Lung microvascular endothelial cell (primary cell): ENCODE data around the gene TP53BP2. TPM values are rescaled to one million over a fixed set of nuclear protein-coding genes. Genes with fewer than 3 reads are reported as not detected.
"Not testable (repeated sequence)": the region's sequence is repeated elsewhere in the genome, so short reads cannot be mapped to it uniquely, and the experiment has no call there.

ENCODE experiments used
- DNase-seq, 2 donors: peaks; one replicate each; pipeline versions ENCODE4 v3.0.0 to v3.0.0-alpha.2; 2010; ENCODE audit warnings: low read depth in 2 of 2
- total RNA-seq: library from RNA; depleted of rRNA; stranded (reverse); fragments of >200 nt; gene quantifications from 2 replicates; pipeline ENCODE4 v1.2.1, GENCODE V29; 2014

TP53BP2 gene
- total RNA-seq, 1 donor from 2014 or later: 21.8 TPM

DNA sequence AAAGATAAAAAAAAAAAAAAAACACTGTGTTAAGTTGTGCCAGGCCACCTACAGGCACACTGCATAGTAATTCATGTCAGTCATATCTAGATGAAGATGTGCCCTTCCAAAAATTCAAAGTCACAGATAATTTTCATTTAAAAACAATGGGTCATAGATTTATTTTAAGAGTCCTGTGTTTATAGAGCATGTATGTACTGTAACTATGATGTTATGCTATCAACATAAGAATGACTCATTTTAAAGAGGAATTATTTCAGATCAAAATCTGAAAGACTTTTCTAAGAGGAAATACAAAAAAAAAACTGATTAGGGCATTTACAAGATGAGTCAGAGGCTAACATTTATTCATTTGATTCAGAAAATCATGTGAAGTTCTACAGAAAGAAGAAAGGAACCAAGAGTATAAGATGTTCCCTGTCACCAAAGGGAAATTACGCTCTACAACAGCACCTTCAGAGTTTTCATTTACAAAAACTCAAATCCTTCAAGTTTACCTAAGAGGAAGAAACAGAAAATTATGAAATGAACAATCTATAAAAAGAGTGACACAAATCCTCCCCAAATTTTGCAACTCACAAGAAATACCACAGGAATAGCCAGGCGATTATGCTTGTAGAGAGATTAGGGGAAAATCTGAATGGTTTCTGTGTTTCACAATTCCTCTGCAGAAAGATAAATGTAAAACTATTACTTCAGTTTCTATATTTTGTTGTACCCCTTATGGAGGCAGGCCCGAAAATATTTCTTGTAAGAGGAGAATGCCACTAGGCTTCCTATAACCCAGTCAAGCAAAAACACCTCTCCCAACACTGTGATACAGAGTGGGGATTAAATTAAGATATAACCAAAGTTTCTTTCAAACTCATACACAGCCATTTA, 13.8 kb downstream of the TP53BP2 start:
- DNase-seq: peak; percentile 47 to 84

DNA sequence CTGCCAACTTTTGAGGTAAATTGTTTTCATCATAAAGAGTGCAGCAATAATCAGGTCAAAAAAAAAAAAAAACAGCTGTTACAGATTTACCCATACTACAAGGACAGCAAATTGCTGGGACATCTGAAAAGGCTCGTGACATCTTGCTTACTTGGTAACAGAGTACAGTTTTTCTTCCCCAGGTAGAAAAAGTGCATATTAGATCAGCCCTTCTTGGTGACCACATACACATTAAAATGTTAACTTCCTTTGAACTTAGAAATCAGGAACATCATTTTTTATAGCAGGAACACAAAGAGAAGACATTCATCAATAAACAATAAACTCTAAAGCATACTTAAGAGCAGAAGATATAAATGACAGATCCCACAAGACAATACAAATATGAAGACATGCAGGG, 16.1 kb downstream of the TP53BP2 start:
- no peak for DNase-seq

DNA sequence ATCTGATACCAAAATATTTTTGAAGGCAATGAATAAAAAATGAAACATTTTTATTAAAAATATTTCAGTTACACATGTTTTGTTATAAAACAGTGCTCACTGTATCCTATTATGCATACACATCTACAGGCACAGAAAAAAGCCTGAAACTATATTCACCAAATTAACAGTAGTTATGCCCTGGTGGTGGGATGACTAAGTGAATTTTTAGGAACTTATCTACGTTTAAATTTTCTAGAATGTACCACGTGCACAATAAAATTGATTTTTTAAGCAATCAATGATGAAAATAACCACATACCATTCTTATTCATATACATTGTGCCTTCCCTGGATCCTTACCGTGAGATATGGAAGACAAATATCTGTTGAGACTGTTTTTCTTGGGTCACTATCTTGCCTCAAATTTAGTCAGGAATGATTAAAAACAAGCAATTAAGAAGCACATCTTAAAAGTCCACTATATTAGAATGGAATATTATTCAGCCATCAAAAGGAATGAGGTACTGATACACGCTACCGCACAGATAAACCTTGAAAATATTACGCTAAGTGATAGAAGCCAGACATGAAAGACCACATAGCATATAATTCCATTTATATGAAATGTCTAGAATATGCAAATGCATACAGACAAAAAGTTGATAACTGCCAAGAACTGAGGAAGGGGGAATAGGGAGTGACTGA, 17.4 kb downstream of the TP53BP2 start:
- DNase-seq: no peak

DNA sequence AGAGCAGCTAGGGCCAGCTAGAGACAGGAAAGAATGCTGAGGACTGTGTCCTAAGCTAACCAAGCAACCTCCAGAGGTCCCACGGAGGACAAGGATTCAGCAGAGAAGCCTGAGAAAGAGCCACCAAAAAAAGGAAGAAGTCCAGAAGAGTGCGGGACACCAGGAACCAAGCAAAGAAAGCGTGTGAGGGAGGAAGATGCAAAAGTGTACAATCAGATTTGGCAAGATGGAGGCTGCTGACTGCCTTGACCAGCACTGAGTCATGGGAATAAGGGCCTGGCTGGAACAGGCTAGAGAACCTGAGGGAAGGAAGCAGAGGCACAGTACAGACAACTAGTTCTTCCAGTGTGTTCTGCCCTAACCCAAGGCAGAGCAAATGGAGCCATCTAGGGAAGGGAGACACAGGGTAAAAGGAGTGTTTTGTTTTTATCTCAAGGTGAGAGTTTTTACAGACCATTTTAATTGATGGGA, 18.5 kb downstream of the TP53BP2 start:
- DNase-seq: peak in 1 of 2 donors; percentile 53

DNA sequence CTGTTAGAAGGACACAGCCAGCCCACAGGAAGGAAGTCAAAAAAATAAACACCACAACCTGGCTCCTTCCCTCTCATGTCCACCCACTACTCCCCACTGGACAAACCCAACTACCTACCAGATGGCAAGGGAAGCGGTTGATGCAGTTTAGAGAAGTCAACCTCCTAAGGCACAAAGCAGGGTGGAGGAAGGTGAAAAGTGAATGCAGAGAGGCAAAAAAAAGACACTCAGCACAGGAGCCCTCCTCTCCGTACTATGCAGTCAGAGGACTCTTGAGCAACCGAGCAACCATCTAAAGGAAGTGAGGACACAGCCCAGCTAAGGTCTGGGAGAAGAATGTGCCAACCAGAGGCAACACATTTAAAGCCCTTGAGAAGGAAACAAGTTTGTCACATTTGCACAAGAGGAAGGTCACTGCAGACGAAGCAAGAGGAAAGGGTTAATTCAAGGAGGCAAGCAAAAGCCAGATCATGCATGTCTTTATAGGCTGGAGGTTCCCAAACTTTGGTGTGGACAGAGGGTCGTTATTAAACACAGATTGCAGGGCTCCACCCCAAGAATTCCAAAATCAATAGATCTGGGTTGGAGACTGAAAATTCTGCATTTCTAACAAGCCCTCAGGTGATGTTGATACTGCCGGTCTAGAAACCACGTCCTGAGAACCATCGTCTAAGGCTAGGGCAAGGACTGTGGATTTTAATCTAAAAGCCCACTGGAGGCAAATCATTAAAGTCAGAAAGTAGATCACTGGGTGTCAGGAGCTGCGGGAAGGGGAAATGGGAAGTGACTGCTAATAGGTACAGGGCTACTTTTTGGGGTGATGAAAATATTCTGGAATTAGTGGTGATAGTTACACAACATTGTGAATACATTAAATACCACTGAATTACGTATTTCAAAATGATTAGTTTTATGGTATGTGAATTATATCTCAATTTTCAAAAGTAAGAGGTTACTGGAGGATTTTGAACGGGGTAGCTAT, 19.7 kb downstream of the TP53BP2 start:
- DNase-seq: no peak

DNA sequence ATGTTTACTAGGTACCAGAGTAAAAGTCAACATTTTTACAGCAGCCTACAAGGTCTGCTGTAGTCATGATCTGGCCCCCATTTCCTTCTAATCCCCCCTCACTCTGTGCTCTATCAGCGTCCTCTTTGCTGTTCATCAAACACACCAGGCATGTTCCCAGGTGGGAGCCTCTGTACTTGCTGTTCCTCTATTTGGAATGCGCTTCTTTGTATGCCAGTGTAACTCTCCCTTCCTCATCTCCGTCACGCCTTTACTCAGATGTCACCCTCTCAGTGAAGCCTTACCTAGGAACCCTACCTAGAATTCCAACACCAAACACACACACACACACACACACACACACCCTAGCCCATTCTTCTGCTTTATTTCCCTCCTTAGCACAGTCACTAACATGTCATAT, 21.0 kb downstream of the TP53BP2 start:
- DNase-seq: no peak

DNA sequence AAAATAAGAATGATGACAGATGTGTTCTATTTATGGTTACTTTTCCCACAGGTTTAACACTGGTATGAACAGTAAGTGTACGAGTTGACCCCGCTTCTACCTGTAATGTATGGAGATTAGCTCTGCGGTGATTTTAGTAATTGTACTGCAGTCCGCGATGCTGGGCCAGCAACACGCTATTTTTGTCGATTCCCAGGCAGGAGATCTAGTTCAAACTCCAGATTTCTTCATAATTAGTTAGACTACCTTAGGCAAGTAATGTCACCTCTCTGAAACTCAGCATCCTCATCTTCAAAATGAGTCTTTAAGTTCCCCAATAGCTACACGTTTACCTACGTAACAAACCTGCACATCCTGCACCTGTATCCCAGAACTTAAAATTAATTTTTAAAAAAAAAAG, 21.5 kb downstream of the TP53BP2 start:
- no peak for DNase-seq

DNA sequence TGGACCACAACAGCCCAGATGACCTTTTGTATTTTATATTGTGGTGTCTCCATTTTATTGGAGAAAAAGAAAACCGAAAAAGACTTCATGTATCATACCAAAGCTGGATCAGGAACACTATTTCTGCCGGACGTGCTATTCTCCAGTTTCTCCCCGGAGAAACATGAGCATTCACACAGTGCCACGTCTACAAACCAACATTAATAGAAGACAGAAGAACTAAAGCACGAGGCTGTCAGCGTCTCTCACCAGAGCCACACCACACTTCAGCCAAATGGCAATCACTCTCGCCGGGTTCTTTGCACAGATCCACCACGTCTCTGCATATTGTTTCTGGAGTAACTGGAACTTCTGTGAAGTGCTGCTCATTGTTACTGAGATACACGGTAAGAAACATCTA, 24.8 kb downstream of the TP53BP2 start:
- DNase-seq: no peak

DNA sequence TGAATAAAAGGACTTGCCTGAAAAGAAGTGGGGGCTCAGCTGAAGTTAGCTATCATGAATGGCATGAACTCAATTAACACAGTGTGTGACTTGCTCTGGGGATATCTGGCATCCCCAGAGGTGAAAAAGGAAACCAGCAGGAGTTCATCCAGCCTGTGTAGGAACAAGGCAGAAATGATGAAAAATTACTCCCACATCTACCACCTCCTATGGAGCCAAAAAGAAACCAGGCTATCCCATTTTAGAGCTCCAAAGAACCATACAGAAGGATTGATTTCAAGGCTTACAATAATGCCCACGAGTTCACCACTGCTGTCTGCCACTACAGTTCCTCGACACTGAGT, 25.3 kb downstream of the TP53BP2 start:
- DNase-seq: no peak

DNA sequence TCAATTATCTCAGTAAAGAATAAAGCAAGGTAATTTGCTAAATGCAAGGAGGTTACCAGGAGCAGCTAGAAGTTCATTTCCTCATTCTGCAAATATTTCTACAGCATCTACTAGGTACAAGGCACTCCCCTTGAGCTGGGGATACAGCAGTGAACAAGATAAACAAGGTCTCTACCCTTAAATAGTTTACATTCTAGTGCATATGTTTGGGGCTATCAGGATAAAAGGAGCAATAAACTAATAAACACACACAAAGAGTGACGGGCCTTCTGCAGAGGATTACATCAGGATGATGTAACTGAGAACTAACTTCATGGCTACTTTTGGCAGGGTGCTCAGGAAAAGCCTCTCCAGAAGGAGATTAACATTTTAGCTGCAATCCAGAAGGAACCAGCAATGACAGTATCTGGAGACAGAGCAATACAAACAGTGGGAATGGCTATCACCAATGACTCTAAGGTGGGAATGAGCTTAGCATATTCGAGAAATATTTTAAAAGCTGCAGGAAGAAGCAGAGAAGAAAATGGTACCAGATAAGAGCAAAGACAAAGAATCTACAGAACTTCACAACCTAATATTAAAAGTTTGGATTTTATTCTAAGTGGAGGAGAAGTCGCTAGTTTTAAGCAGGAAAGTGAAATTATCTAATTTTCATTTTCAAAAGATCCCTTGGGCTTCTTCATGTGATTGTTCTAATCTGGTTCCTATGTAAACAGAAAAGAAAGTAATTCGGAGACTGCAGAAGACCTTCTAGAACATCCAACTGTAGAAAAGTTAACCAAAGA, 25.8 kb downstream of the TP53BP2 start:
- peak in 1 of 2 donors; percentile 39 for DNase-seq

DNA sequence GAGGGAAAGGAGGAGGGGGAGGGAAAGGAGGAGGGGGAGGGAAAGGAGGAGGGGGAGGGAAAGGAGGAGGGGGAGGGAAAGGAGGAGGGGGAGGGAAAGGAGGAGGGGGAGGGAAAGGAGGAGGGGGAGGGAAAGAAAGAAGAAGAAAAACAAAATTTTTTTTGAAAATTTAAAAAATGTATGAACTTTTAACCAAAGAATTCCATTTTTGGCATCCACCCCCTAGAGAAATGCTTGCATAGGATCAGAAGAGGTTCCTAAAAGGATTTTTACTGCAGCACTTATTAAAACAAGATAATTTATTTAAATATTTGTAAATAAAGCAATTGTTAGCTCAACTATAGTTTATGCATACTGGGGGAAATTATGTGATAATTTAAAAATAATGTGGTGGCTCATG, 28.5 kb downstream of the TP53BP2 start:
- not testable (repeated sequence) for DNase-seq

DNA sequence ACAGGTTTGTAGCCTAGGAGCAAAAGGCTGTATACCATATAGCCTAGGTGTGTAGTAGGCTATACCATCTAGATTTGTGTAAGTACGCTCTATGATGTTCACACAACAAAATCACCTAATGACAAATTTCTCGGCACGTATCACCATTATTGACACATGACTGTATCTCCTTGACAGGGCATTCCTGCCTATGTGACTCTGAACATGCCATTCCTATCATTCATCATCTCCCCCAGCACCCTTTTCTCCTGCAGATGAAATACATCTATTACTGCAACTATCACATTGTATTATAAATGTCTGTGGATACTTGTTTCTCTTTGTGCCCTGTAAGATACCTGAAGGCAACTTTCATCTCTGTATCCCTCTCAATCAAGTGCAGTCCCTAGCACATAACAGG, 29.9 kb downstream of the TP53BP2 start:
- DNase-seq: peak in 1 of 2 donors; percentile 38

DNA sequence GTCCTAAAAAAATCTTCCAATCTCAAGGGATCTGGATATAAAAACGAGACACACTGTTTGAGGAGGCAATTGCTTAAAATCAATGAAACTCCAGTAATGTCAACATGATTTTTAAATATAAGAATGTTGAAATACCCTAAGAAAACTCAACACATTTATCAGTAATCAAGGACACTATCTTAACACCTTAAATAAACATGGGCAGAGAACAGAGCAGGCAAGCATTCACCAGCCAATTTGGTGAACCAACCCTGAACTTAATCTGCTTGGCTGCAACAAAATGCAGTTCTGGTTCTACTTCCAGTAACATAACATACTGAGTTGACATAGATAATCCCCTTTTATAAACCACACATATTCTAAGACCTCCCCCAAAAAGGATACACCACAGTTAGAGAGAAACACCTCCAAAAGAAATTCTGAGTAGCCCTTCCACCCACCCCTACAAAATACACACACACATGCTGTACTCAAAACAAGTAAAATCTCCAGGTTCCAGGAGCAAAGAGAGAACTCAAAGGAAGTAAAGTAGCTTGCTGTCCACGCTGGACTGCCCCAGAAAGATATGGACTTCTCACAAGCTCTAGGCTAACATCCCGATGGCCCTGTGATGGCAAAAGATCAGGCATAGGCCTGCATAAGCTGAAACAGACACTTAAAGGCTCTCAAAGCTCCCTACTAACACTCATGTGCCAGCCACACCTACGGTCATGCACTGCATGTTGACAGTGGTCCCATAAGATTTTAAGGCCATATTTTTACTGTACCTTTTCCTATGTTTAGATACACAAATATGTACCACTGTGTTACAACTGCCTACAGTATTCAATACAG, 30.5 kb downstream of the TP53BP2 start:
- no peak for DNase-seq

DNA sequence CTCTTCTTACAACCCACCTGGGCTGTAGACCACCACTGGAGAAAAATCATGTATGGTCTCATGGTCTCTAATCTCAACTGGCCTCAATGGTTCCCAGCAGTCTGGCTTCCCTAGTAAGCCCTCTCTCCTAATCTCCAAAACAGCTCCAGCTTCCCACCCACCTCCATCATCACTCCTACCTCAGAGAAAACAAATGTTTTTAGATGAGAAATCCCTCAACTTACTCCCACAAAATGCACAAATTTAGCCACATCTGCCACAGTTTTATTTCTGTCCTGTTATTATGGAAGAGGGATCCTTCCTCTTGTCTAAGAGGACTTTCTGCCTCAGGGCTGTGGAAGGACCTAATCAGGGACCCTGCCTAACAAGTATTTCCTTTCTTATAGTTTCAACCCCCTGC, 32.1 kb downstream of the TP53BP2 start:
- DNase-seq: no peak

DNA sequence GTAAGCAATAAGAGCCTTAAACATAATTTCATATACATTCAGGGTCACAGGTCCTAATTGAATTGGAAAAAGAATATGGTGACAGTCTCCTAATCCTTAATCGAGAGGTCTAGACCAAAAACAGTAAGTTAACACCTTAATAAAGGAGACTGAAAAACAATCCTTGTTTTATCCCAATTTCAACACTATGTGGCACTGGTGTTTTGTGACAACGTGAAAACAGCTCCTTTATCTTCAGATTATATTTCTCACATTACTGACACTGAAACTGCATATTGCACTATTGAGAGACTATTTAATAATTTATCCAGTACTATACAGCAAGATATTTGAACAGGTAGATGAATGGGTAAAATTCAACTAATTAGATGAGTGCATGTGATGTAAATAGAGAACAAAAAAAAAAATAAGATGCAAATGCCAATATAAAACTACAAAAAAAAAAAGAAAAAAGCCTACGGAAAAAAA, 34.1 kb downstream of the TP53BP2 start:
- DNase-seq: peak; percentile 58 to 69

DNA sequence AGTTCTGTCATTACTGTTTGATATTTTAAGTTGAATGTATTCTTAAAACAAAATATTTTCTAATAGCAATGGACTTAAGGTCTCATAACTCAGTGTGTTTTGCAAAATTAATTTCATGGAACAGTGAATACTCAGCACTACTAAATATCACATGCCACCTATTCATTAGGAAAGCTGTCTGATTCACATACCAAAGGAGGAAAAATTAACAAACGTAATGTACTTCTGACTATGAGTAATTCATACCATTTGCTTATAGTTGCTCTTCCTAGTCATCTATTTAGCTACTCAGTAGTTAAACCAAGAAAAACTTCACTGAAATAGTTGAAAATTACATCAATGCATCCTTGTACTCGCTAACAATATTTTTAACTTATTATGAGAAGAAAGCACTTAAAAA, 35.2 kb downstream of the TP53BP2 start:
- peak in 1 of 2 donors; percentile 42 for DNase-seq

DNA sequence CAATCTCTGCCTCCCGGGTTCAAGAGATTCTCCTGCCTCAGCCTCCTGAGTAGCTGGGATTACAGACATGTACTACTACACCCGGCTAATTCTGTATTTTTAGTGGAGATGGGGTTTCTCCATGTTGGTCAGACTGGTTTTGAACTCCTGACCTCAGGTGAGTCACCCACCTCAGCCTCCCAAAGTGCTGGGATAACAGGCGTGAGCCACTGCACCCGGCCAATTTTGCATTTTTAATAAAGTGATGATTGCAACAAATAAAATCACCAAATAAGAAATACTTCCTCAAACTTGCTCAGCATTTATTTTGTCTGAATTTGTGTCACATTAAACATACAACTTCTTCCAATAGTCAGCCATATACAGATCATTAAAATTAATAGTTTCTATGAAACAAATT, 35.8 kb downstream of the TP53BP2 start:
- peak in 1 of 2 donors; percentile 16 for DNase-seq

DNA sequence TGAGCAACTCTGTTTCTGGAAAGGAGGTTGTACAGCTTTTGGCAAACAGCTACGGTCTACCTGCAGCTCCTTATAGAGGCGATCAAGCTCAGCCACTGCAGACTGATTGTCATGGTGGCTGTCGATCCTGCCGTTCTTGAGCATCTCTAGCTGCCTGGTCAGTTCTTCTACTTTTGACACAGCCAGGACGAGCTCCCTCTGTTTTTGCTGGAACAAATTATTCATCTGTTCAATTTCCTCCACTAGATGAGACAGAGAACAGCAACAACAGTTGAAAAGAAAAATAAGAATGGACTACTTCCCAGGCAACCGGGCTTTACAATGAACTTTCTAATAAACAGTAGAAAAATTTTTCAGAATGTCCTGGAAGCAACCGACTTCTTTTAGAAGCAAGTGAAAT, 42.5 kb downstream of the TP53BP2 start:
- peak in 1 of 2 donors; percentile 27 for DNase-seq

DNA sequence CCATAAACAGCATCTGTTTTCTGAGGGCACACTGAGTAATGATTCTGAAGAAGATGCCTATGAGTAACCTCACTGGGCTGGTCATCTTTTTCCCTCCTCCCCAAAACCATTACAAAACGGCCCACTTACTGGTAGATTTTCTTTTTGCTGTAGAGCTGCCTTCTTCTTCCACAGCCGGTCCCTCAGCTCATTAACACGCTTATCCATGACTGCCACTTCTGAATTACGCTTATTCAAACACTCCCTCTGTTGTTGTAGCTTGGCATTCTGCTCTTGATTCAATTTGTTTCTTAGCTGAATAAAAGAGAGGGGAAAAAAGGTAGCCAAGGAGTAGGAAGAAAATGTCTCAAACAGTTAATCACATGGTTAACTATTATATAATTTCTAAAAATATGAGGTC, 43.1 kb downstream of the TP53BP2 start:
- no peak for DNase-seq

DNA sequence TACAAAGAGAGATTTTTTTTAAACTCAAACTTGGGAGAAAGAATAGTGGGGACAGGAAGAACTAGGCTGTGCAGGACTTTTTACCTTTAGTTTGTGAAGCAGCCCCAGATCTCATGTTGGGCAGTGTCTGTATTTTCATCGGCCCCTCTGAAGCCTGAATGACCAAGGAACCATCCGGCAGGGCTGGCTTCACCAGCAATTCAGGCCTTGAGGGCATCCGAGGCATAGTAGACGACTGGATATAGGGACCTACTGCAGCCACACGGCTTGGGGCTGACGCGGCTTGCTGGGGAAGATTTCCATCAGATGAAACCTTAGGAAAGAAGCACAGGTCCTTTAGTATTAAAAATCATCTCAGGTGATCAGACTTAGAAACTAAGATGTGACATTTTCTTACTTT, 43.7 kb downstream of the TP53BP2 start:
- DNase-seq: no peak
